GM21737 (cell line): ENCODE results near the gene KITLG.
"Not testable (repeated sequence)": the region's sequence is repeated elsewhere in the genome, so short reads cannot be mapped to it uniquely, and the experiment has no call there.

ENCODE experiments used
- ATAC-seq: cut with Tn5 transposase; IDR thresholded peaks from one replicate; pipeline ENCODE4 v1.9.1; 2021; ENCODE audit warnings: mild to moderate bottlenecking, moderate library complexity; ENCODE audit not compliant: unreplicated experiment

The KITLG gene, protein sequence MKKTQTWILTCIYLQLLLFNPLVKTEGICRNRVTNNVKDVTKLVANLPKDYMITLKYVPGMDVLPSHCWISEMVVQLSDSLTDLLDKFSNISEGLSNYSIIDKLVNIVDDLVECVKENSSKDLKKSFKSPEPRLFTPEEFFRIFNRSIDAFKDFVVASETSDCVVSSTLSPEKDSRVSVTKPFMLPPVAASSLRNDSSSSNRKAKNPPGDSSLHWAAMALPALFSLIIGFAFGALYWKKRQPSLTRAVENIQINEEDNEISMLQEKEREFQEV

DNA sequence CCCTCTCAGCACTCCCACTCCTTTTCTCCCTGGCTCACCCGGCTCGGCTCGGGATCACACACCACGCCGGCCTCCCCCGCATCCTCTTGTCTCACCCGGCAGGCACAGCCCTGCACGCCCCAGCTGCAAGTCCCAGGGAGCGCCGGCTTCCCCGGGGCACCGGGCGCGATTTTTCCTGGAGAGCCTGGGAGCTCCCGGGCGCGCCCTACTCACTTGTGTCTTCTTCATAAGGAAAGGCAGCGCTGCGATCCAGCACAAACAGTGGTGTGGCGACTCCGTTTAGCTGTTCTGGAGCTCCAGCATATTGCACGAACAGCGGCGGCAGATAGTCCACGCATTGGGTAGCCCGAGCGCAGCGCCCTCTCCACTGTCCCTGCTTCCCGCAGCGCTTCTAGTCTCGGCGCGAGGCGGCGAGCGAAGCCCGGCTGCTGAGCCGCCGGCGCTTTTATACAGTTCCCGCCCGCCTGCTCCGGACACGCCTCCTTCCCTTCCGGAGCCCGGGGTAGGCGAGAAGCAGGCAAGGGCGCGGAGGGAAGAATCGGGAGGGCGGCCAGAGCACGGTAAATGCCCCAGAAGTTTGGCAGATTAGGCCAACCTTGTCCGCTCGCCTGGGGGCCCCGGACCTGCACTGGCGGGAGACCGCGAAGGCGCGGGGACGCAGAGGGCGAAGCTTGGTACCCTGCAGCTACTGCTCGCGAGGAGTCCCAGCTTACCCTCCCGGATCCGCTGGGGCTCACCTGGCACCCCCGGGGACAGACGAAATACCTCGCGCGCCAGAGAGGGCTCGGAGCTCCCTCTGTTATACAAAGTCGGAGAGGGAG is at the start of gene KITLG:
Gene KITLG, minus strand, starts transcription at position 421 of the 821 bp plus-strand sequence. Its CDS starts 193 bp downstream, at position 228.
- ATAC-seq = peak; percentile 77

DNA sequence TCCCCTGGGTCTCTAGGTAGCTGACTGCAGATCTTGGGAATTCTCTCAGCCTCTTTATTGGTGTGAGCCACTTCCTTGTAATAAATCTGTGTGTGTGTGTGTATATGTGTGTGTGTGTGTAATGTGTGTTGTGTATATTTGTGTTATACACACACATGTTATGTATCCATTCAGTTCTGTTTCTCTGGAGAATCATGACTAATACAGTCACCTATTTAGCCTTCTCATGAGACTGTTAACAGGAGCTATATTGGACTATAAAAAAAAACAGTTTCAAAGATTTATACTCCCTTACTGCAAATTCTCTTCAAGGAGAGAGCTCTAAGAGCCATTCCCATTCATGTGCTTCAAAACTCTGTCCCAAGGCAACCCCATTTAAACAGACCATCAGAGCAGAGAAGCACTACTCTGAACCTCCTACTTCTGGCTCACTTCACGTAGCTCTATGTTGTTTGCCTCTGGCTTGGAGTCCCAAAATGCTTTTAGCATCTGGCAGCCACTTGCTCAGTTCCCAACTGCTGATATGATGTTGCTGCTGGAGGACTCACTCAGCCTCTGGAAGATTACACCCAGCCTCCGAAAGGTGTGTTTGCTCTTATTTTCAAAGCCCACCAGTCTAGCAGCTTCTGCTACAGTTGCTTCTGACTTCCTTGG is 48.7 kb upstream of the KITLG start:
- ATAC-seq = no peak

DNA sequence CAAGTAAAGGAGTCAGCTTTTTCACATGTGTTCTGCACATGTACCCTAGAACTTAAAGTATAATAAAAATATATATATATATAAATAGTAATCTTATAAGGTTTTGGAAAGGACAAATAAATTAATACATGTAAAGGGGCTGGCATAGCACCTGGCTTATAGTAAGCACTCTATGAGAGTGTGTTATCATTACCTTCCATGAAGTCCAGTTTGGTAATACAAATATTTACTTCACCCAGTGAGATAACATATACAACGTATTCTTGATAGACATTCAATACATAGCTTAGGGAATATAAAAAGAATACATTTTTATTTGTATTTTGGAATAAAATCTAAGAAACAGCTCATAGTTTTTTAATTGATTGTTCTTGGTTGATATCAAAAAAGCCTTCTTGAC is 47.8 kb upstream of the KITLG start:
- not testable (repeated sequence) for ATAC-seq

DNA sequence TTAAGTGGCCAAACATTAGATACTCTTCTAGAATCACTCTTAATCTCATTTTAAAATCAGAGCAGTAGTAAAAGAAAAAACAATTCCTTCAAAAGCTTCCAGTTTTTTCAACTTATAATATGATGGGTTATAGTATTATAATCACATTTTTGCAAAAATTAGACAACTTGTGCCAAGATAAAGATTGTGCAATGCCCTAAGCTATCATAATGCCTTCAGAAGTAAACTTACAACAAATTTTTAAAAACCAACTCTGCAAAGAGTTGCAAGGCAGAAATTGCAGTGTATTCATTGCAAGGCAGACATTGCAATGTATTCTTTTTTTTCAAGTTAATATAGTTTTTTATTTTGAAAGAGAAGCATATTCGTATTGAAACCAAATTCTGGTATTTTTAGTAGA is 47.2 kb upstream of the KITLG start:
- no peak for ATAC-seq

DNA sequence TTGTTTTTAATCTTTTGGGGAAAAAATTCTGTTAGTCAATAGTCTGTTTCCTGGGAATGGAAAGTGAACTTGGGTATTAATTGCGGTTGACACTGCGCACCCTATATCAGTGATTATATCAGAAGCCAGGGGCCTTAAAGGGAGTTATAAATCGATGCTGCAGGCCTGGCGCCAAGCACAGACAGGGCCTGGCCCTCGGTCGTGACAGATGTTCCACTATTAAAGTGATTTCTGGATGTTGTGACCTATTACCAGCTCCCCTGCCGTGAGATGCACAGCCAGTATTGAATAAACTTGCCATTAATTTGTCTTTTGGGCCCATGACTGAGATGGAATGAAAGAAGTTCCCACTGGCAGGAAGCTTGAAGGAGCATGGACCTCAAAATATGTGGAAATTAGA is 45.1 kb upstream of the KITLG start:
- no peak for ATAC-seq

DNA sequence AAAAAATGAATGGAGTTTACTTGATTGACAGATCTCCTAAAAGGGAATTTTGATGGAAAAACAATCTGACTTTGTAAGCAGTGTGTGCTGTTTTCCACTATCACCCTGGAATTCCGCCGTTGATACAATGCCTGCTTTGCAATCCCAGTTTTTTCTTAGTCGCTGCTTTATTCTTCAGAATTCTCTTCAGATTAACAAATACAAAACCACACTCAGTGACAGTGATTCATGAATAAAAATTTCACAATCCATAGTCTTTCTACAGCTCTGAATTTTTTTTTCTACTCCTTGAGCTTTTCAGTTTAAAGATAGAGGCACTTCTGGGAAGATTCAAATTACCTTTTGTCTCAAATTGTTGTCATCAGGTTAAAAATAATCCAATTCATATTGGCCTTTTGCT is 44.6 kb upstream of the KITLG start:
- no peak for ATAC-seq

DNA sequence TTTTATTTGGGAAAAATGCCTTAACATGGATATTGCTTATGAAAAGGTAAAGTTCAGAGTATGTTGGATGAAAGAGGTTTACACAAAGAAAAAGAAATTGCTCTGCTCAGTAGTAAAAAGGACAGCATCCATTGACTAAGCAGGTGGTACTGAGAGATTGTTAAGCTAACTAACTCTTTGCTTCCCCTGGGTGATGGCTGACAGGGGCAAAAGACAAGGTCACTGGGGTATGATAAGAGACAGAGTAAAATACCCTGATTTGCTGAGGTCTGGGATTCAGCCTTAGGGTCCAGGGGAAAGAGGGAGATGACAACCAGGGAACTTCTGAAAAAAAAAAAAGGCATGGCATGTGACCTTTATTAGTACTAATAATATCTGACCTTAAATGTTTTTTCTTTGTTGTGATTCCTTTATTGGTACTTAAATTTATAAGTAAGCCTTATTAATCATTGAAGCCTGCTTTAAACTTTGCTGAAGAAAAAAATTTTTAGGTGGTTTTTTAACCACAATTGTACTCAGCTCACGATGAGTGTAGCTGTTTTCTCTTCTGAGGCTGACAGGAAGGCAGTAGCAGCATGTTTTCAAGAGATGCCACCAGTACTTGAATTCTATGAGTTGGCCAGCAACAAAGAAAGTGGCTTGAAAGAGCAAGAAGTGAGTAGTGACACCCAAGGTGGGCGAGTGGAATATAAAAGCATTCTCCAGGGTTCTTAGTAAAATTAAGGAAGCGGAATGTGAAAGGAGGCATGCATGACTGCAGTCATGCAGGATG is 43.7 kb upstream of the KITLG start:
- ATAC-seq = no peak

DNA sequence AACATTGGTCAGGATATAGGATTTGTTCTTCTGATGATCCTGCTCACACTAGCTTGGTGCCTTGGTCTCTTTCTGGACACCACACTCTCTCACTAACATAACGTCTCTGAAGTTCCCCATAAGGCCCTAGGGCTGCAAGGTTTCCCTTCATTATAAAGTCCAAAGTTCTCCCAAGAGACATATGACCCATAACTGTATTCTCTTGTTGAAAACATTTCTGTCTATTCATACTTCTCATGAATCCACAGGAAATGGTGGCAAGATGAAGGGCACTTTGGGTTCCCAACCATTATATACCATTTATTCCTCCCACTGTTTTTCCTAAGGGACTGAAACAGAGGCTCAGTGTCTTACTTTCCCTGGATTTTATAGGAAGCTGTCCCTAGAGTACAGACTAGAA is 37.1 kb upstream of the KITLG start:
- ATAC-seq = no peak

DNA sequence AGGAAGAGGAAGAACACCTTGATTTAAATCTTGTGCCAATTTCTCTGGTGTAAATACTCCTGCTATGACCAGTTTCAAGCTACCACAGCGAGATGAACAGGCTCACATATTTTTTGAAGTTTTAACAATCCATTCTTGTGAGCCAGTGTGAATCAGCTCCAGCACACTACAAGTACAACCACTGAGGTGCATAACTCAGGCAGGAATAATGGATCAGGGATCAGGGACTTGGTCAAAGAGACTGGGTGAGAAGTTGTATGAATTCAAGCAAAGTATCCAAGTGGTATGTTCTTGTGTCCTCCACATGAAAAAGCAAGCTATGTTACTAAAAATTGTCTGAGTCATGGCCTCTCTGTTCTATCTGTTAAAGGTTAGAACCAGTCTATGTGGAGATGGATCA is 35.2 kb upstream of the KITLG start:
- no peak for ATAC-seq

DNA sequence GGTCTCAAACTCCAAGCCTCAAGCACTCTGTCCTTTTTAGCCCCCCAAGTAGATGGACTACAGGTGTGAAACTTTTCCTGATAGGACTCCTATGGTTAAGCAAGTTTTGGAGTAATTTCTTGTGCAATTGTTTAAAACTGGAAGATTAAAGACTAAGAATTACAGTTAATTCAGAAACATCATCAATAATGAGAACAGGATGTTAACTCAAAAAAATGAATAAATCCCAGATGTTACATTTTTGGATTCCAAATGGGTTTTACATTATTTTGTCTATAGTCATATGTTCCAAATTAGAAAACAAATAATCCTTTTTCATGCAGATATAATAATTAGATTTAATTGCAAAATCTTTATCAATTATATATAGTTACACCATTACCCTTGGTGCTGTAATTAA is 24.4 kb upstream of the KITLG start:
- no peak for ATAC-seq

DNA sequence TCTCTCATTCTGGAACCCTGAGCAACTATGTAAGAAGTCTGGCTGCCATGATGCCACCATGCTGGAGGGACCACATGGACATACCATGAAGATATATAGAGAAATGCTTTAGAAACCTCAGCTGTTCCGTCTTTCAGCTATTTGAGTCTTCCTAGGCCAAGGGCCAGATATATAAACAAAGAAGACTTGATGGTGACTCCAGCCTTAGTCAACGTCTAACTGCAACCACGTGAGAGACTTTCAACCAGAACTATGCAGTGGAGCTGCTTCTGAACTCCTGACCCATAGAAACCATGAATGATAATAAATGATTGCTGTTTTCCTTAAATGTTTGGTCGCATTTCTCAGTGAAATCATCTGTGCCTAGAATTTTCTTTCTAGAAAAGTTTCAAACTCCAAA is 20.0 kb upstream of the KITLG start:
- no peak for ATAC-seq

DNA sequence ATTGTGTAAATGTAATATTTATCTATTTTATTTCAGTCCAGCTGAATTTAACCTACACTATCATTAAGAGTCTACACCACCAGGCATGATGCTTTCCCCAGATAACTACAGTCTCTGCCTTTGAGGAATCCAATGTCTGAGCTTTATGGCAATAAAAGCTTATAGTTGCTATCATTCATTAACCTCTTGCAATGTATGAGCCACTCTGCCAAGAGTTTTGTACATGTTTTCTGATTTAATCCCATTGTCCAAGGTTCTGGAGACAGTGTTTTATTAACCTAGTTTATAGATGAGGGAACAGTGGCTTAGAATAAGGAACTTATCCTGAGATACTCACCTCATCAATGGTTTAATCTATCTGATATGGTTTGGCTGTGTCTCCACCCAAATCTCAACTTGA is 17.1 kb upstream of the KITLG start:
- no peak for ATAC-seq

DNA sequence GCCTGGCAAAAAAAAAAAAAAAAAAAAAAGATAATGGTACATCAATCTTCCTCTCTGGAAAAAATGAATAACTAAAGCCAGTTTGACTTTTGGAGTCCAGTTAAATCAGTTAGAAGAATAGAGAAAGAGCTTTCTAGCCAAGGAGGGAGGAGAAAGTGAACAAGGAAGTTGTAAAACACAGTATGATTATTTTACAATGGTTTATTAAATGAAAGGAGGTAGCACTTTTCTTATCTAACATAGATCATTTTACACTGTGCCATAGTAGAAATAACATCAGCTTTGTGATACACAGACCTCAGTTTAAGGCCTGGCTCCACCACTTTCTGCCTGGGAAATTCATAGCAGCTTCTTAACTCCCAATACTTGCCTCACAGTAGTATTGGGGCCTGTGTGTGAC is 15.4 kb upstream of the KITLG start:
- ATAC-seq = no peak

DNA sequence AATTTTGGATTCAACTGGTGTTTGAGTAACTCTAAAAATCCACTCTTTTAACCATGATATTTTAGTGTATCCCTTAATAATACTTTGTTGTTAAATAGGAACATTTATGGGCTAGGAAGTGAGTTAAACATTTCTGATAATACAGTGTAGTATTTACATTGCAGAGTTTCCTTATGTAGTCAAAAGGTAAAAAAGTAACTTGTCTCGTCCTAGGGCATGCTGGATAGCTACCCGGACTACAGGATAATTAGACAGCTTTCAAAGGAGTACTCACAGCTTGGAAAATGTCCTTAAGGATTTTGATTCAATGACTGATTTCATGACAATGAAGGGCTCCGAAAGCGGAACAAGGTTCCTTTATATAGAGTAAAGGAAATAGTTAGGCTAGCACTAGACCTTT is 14.5 kb upstream of the KITLG start:
- no peak for ATAC-seq

DNA sequence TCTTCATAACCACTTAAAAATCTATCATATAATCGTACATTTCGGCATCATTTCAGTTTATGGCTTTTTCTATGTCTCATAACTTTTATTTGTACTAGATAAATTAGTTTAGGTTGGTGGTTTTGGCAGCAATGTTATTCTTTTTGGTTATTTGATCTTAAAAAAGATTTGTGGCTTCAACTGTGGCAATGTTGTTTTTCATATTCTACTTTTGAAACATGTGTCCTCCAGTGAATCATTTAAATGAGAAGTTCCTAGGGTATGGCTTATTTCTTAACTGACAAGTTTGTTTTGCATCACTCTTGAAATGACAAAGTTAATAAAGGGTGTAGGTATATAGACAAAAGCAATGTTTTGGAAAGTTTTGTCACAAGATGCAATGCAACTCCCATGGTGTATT is 11.1 kb upstream of the KITLG start:
- no peak for ATAC-seq

DNA sequence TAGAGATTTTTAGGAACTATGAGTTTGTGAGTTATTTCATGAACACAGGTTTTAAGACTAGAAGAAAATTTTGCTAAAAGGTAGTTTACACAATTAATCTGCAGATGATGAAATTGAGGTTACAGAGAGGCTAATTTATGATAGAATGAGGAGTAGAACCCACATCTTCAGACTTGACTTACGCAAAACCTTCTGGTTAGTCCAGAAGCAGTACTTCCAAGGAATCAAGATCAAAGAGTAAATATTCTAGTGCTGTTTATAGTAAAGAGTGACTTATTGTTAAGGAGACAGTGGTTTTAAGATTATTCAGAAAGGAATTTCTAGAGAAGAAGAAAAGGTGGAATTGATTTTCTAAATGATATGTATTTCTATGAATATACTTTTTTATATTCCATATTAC is 10.6 kb upstream of the KITLG start:
- ATAC-seq = no peak

DNA sequence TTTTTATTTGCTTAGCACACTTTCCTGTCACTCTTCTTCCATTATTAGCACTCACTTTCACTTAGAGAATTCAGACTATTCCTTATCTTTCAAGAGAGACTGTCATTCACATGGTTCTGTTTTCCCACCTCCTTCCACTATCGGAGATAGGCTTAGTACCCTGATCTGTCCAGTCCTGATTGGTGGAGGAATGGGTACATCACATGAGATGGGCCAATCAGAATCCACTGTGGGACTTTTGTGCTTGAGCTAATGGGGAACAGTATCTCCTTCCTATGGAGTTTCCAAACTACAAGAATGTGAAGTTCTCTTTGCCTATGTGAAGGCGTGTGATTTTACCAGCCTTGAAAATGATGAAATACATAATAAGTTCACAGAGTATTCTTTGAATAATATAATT is 4.8 kb upstream of the KITLG start:
- no peak for ATAC-seq

DNA sequence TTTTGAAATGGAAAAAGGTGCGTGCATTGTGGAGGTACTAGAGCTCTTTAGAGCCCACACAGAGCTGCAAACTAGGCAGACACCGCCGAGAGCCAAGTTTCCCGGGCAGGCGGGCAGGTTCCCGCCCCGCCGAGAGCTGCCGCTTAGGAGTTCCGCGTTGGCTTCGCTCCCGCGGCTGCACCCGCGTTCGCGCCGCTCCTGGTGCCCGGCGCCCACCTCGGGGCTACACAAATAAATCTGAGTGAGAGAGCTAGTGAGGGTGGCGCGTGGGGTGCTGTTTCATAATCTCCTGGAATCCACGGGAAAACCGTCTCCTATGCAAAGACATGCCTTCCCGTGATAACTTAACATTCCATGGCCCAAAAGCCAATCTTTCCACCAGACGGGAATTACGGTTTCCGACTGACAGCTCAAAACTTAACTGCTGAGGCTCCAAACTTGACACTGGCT is 645 bp downstream of the KITLG start:
- ATAC-seq = no peak

DNA sequence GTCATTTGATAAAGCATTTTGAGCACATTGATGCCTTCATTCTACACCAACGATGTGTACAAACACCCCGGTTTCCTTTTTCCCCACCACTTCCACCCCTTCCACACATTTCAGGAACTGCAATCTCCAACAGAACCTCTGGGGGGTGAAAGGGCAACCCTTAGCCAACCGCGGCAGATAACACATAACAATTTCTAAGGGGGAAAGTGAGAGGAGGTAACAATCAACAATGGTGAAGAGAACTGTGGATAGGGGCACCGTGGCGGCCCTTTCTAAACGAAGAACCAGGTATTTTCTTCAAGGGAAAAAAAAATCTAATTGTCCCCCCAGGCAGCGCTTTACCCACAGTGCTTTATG is 1.1 kb downstream of the KITLG start:
- no peak for ATAC-seq

DNA sequence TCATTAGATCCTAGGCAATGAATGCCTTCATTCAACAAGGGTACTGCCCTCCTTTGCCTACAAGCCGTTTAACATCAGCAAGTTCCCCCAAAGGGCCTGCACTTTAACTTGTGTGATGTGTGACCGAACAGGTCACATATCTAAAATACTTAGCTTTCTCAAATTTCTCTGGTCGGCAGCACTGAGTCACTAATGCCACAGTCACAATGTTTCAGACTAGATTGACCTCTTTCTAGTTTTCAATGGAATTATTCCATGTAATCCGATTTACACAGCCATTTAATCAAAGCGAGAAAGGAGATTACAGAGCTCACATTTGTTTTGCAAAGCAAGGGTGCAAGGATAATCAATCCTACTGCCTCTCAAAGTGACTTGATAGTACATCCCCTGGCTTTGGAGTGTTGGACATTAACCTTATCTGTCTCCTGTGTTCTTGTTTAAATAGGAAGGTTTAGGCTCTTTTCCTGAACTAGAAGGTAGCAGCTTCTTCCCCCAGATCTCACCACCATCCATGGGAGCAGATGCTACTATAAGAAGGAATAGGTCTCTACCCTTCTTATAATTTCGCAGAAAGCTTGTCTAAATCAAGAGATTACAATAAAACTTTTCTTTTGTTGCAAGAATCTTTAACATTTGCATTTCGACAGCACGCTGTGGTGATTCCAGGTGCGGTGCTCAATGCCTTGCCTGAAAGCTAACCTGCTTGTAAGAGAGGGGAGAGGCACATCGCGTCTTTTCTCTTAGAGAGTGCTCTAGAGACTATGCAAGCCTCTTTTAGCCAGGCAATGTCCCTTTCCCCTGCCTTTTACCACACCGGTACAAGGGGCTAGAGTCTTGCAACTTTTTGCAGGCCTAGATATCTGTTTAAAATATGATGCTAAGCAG is 1.8 kb downstream of the KITLG start:
- ATAC-seq = no peak
